HG03064 (cell line): ENCODE measurements around the gene USF3.

Experiments
- ATAC-seq: cut with Tn5 transposase; IDR thresholded peaks from one replicate; pipeline ENCODE4 v1.9.1; 2021; ENCODE audit warnings: low read depth; ENCODE audit not compliant: unreplicated experiment

The USF3 gene

GRCh38 chr3:113697500-113698090 lies 1.2 kb upstream of the USF3 start:
- ATAC-seq, result no peak

DNA sequence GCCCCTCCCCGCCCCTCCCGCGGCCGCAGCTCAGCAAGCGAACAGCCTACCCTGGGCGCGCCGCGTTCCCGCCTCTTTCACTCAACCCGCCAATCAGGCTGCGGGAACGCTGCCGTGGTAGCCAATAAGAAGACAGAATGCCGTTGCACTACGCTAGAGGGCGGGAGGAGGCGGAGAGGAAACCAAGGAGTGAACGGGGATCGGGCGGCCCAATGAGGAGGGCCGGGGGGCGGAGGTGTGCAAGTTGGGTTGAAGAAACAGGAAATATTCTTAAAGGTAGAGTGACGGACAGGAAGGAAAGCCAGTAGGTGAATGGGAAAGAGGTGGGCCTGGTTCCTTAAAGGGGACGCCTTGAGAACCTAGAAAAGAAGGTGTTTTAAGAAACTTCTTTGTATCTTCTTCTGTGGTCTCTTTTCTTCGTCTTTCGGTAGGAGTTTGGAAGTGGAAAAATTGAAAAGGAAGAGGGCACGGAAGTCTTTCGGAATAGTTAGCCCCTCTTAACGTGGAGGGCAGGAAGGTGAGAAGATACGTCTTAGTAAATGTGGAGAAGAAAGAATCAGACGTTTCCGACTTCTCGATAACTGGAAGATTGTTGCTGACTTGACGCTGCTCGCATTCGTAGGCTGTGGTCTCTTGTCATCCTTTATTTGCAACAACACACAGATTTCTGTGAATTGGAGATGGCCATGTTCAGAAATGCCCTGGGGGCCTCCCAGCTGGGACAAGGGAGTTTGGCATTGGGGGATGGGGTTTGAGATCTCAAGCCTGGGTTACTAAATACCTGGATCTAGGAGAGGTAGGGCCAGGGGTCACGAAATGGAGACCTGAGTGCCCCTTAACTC lies 437 bp upstream of the USF3 start:
- ATAC-seq, result peak; percentile 90

GRCh38 chr3:113695431-113695785 lies 1.0 kb downstream of the USF3 start:
- no peak for ATAC-seq

DNA sequence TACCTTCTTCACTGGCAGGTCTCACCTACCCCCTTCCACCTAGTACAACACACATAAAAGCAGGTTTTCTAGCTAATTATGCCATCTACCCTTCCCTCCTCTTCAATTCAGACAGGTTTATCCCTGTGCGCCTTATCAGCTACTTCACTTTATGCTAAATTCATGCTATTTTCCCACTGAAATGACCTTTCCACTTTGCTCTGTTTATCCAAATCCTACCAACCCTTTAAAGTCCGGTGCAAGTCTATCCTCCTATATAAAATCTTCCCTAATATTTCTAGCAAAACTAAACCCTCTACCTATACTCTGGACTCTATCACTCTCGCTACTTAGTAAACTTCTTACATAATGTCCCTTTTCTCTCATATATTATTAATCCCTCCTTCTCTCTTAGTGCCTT lies 6.0 kb downstream of the USF3 start:
- ATAC-seq, result no peak

DNA sequence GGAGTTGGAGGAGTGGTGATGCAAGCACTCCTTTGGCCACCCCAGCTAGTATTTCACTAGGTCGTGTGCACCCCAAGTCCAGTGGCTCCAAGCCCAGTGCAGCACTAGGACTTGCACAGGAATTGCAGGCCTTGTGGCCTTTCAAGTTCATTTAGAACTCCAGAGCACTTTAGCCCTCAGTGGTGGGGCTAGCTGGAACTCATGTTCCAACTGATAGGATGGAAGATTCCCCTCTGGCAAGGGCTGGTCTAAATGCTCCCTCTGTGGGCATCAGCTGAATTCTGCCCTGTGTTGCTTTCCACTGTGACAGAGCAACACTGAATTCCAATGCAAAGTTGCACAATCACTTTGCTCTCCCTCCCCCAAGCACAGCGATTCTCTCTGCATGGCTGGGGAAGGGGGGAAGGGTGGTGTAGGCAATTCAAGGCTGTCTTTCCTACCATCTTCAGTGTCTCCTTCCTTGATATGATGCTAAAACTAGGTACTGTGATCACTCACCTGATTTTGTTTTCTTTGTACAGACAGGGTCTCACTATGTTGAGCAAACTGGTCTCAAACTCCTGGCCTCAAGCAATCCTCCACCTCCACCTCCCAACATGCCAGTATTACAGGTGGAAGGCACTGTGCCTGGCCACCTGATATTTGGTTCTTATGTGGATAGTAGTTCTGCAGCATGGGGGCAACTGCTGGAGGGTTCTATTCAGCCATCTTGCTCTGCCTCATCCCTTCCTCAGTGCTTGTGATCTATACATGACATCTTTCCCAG lies 10.3 kb downstream of the USF3 start:
- no peak for ATAC-seq

- no peak for ATAC-seq
These were observed 11.3 kb downstream of the USF3 start for GRCh38 chr3:113685124-113685523.

DNA sequence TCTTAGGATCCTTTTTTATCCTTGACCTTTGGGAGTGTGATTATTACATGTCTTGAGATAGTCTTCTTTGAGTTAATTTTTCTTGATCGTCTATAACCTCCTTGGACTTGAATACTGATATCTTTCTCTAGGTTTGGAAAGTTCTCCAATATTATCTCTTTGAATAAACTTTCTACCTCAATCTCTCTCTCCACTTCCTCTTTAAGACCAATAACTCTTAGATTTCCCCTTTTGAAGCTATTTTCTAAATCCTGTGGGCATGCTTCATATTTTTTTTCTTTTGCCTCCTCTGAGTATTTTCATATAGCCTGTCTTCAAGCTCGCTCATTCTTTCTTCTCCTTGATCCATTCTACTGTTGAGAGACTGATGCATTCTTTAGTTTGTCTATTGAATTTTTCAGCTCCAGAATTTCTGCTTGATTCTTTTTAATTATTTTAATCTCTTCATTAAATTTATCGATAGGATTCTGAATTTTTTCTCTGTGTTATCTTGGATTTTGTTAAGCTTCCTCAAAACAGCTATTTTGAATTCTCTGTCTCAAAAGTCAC lies 12.1 kb downstream of the USF3 start:
- ATAC-seq, result no peak

DNA sequence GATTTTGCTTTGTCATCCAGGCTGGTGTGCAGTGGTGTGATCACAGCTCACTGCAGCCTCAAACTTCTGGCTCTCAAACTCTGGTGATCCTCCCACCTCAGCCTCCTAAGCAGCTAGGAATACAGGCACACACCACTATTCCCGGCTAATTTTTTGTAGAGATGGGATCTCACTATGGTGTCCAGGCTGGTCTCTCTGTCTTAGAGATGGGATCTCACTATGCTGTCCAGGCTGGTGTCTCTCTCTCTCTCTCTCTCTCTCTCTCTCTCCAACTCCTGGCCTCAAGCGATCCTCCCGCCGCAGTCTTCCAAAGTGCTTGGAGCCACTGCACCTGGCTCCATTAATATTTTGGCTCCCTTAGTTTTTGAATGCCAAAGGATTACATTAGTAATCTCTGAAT lies 17.7 kb downstream of the USF3 start:
- no peak for ATAC-seq

- ATAC-seq, result no peak
These were observed 18.7 kb downstream of the USF3 start for GRCh38 chr3:113677737-113678136.

GRCh38 chr3:113676261-113676660 lies 20.2 kb downstream of the USF3 start:
- ATAC-seq, result no peak

DNA sequence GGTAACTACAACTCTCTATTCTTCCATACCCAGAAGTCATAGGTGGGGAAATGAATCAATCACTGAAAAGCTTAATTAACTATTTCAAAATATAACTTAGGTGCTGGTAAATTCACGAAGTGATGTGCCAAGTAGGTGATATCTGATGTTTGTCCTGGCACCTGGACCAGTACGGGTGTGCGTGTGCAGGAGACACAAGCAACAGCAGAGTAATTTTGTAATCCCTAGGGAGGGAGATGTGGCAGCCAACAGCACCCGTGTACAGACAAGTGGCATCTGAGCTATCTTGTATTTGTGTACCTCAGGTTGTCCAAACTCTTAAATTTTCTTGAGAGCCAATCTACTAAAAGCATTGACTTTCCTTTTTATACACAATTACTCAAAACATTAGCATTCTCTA lies 22.8 kb downstream of the USF3 start:
- no peak for ATAC-seq

DNA sequence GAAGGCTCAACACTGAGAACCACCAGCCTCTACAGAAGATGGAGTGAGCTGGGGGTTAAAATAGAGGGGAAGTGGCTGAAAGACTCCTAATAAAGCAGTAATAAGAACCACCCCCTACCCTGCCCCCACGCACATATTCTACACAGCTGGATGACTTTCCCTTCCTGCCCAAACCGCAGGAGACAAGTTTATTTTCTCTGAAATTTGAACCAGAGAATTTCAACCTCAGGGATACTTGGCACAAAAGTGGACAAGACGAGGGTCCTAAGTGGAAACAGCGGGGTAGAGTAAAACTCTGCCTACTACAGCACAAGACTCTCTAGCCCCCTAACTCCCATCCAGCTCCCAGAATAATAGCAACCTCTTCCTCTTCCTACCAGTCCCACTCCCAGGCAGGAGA lies 28.4 kb downstream of the USF3 start:
- ATAC-seq, result no peak

GRCh38 chr3:113664523-113665094 lies 31.8 kb downstream of the USF3 start:
- no peak for ATAC-seq

- ATAC-seq, result no peak
These were observed 32.7 kb downstream of the USF3 start for GRCh38 chr3:113663761-113664160.

GRCh38 chr3:113663324-113663750 lies 33.1 kb downstream of the USF3 start:
- no peak for ATAC-seq

DNA sequence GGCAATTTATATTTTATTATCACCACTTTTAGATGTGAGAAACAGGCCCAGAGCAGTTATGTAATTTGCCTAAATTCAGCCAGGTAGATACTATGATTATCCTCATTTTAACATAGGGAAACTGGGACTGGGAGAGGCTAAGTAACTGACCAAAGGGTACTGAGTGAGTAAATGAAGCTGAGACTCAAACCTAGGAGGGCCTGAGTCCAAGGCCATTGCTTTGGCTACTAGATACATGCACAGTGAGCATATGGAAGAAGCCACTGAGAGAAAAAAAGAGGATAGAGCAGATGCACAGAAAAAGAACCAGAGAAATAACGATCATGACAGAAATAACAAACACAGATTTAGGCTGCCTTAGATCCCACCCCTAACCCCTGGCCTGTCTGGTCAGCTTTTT lies 33.6 kb downstream of the USF3 start:
- no peak for ATAC-seq

- no peak for ATAC-seq
These were observed 35.5 kb downstream of the USF3 start for GRCh38 chr3:113660896-113661295.

DNA sequence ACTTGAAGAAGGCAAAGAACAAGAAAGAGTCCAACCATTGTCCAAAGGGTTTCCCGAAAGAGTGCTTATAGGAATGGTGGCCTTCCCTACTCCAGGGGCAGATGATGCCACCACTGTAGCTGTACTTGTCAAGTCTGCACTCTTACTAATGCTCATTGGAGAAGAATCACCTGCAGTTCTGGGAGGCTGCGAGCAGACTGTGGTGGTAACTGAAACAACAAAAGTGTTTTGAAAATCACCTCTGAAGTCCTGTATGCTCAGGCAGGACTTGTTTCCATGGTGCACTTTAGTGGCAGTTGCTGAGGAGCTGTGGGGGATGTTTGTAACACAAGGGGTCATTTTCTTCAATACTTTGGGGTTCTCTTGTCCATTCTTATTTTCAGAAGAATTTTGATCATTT lies 36.0 kb downstream of the USF3 start:
- ATAC-seq, result no peak

DNA sequence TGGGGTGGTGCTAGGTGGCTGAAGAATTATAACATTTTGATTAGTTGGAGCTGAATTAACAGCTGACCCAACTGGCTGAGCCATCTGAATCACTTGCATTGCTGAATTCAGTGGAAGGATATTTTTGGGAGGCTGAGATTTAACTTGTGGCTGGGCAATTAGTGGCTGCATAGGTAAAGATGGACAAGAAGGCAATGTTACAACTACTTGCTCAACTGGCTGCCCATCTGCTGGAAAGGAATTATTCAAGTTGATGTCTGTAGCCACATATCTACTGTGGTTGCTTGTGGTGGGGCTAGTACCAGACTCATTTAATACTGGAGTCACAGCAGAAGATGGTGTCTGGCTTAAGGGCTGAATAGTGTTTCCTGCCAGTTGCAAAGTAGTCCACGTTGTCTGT lies 36.4 kb downstream of the USF3 start:
- no peak for ATAC-seq

DNA sequence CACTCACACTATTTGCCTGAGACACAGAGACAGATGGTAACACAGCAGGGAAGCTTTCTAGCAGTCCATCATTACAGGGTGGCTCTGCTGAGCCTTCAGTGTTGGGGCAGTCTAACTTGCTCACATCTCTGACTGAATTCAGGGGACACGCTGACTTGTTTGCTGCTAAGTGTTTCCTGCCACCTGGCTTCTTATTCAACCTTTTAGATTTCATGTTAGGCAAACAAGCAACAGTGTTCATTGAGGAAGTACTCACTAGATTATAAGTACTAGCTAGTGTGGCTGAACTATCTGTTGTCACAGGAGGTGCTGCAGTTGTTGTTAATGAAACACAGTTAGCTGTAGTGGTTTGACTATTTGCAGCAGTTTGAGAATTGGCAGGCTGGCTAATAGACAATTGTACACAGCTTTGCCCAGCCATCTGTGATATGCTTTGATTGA lies 37.3 kb downstream of the USF3 start:
- no peak for ATAC-seq

DNA sequence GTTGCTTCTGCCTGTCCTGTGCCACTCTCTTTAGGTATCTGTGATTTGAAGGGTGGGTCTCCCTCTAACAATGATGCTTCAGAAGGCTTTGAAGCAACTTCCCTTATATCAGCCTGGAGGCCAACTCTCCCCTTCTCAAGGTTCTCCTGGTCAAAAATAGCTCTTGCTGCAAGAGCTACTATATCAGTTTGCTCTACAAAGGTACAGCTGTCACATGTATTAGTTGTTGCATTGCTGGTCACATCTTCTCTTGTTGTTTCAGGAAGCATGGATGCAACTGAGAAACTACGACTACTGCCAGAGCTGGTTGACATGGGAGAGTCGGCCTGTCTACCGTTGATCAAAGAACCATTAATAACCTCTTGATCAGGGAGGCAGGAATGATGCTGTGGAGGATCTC lies 38.3 kb downstream of the USF3 start:
- ATAC-seq, result no peak
